MCF 10A (cell line): ENCODE data around the gene PKDCC. TPM values are rescaled to one million over a fixed set of nuclear protein-coding genes. Genes with fewer than 3 reads are reported as not detected.

Experiments used
- BruUV-seq: library from RNA; stranded (reverse); fragments of 400-500 nt; replicated peaks from 2 replicates; lab custom pipeline; 2021; lab: Mats Ljungman, UMichigan
- CTCF ChIA-PET: fragments of 300-600 bp; sonication (Branson Sonifier 250); formaldehyde crosslinking; extraction: SDS; loops from one replicate; lab custom pipeline; 2021; ENCODE audit warnings: antibody characterized with exemption, inconsistent platforms; lab: Yijun Ruan, JAX
- POLR2A ChIA-PET: fragments of 300-600, 350-650 bp; sonication (Branson Sonifier 250); formaldehyde crosslinking; extraction: SDS; loops from one replicate; lab custom pipeline; 2020; ENCODE audit warnings: antibody characterized with exemption, inconsistent platforms; lab: Yijun Ruan, JAX
- DNase-seq: peaks from one replicate; pipeline ENCODE4 v3.0.0-alpha.2; 2018; ENCODE audit not compliant: unreplicated experiment
- H3K27ac Mint-ChIP-seq: one replicate; pipeline ENCODE4 v1.8.0; 2022; ENCODE audit warnings: mild to moderate bottlenecking, low read depth, mixed read lengths; ENCODE audit not compliant: unreplicated experiment
- H3K27me3 Mint-ChIP-seq: one replicate; pipeline ENCODE4 v1.8.0; 2022; ENCODE audit warnings: mixed read lengths; ENCODE audit not compliant: insufficient read depth, unreplicated experiment
- H3K36me3 Mint-ChIP-seq: one replicate; pipeline ENCODE4 v1.8.0; 2022; ENCODE audit warnings: mild to moderate bottlenecking, moderate library complexity, mixed read lengths; ENCODE audit not compliant: insufficient read depth, unreplicated experiment
- H3K4me1 Mint-ChIP-seq: one replicate; pipeline ENCODE4 v1.8.0; 2022; ENCODE audit warnings: mixed read lengths; ENCODE audit not compliant: insufficient read depth, unreplicated experiment
- H3K4me3 Mint-ChIP-seq: one replicate; pipeline ENCODE4 v1.8.0; 2022; ENCODE audit warnings: mild to moderate bottlenecking, moderate library complexity, mixed read lengths; ENCODE audit not compliant: unreplicated experiment
- H3K9me3 Mint-ChIP-seq: one replicate; pipeline ENCODE4 v1.8.0; 2022; ENCODE audit warnings: mixed read lengths; ENCODE audit not compliant: unreplicated experiment
- CTCF ChIP-seq: fragments of 200-600 bp; IDR thresholded peaks from one replicate; pipeline ENCODE4 v1.8.0; 2022; ENCODE audit warnings: antibody characterized with exemption, mild to moderate bottlenecking; ENCODE audit not compliant: unreplicated experiment
- intact Hi-C: fragments of 100-400 bp; cut with micrococcal nuclease; formaldehyde crosslinking; loops from 2 replicates; pipeline ENCODE4 v1.14.1; 2022
- total RNA-seq: library from RNA; stranded (reverse); gene quantifications from 2 replicates; pipeline ENCODE4 v1.2.3, GENCODE V29; 2022

PKDCC gene
- total RNA-seq, 1 experiment from 2014 or later, result 0.49 TPM

GRCh38 chr2:42035241-42035640, 12.6 kb upstream of the PKDCC start:
- Mint-ChIP-seq H3K27me3 (no peaks in the 10 kb centered on the region), H3K27ac (no peak overlapping the region), H3K4me3 (no peak overlapping the region), H3K36me3 (no peaks in the 10 kb centered on the region), H3K4me1 (no peaks in the 10 kb centered on the region), H3K9me3 (no peaks in the 10 kb centered on the region)
- intact Hi-C loops, result no loop called here
- ChIA-PET POLR2A (no interaction called here), CTCF (interaction anchor here (0.6 to 0.9 kb wide), 3 partner anchors 100 to 343 kb away, joined by 3 to 4 read pairs (median 3); no protein-coding TSS in a partner anchor)
- no TSS peak for BruUV-seq
- DNase-seq, result no peak
- no peak for TF ChIP-seq CTCF

DNA sequence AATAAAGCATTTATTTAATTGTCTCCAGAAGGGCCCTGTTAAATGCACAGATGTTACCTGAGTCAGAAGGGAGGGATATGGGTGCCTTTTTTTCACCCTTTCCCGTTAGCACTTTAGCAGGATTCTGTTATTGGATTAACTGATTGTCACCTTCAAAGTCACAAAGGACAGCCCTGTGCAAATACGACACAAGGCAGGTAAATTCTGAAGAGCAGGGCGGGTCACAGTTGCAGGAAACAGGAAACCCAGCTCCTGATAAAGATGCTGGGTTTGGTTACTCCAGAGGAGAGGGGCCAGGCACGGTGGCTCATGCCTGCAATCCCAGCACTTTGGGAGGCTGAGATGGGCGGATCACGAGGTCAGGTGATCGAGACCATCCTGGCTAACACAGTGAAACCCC, 11.4 kb upstream of the PKDCC start:
- CTCF ChIA-PET, result no interaction called here
- no peak for DNase-seq
- H3K27ac Mint-ChIP-seq, result no peak overlapping the region
- H3K9me3 Mint-ChIP-seq, result no peaks in the 10 kb centered on the region
- H3K4me3 Mint-ChIP-seq, result no peak overlapping the region
- BruUV-seq, result no TSS peak
- no peak for TF ChIP-seq CTCF
- POLR2A ChIA-PET, result no interaction called here
- H3K27me3 Mint-ChIP-seq, result peaks cover 2% of the 10 kb centered on the region
- no peaks in the 10 kb centered on the region for H3K4me1 Mint-ChIP-seq
- no peaks in the 10 kb centered on the region for H3K36me3 Mint-ChIP-seq
- intact Hi-C loops, result no loop called here

DNA sequence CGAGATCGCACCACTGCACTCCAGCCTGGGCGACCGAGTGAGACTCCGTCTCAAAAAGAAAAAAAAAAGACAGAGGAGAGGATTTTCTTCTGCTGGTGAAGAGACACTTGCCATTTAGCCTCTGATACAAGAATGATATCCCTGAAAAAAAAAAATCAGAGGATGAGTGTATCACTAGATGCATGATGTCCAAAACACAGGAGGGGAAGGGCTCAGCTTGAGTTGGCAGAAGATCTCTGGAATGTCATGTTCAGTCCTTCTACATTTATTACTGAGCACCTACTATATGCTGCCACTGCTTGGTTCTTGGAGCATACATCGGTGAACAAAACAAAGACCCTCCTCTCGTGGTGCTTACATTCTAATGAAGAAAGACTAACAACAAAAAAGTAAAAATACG, 10.9 kb upstream of the PKDCC start:
- no peak for DNase-seq
- no peak overlapping the region for H3K4me3 Mint-ChIP-seq
- intact Hi-C loops, result no loop called here
- H3K27me3 Mint-ChIP-seq, result peaks cover 7% of the 10 kb centered on the region
- H3K27ac Mint-ChIP-seq, result no peak overlapping the region
- TF ChIP-seq CTCF, result no peak
- no TSS peak for BruUV-seq
- POLR2A ChIA-PET, result no interaction called here
- no peaks in the 10 kb centered on the region for H3K36me3 Mint-ChIP-seq
- H3K4me1 Mint-ChIP-seq, result no peaks in the 10 kb centered on the region
- H3K9me3 Mint-ChIP-seq, result no peaks in the 10 kb centered on the region
- CTCF ChIA-PET, result no interaction called here

DNA sequence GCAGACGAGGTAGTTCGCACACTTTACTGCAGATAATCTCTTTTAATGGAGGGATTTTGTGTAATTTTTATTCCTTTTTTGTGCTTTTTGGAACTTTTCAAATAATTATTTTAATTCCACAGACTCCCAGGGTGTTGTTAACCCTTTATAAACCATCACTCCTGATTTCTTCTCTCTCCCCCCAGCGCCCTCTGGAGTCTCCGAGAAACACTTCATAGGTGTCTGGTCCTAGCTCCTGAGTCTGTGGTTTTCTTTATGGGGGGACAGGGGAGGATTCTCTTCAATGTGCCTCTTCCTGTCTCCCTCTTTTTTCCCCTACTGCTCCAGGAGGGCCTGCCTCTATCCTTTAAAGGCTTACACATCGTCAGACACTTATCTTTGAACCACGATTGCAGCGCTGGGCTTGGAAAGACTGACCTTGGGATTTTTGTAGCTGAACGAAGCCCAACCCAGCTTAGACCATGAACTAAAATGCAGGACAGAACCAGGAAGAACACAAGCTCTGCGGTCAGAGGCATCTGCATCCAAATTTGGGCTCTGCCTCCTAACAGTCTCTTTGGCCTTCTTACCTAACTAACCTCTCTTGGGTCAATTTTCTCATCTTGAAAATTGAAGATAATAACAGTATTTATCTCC, 7.1 kb upstream of the PKDCC start:
- H3K27me3 Mint-ChIP-seq, result peaks cover 38% of the 10 kb centered on the region
- ChIA-PET POLR2A (no interaction called here), CTCF (interaction anchor here (0.5 kb wide), 1 partner anchor 1599 kb away, joined by 4 read pairs; no protein-coding TSS in a partner anchor)
- intact Hi-C loops, result no loop called here
- H3K9me3 Mint-ChIP-seq, result no peaks in the 10 kb centered on the region
- no peak for TF ChIP-seq CTCF
- no peaks in the 10 kb centered on the region for H3K4me1 Mint-ChIP-seq
- no peak overlapping the region for H3K27ac Mint-ChIP-seq
- BruUV-seq, result no TSS peak
- H3K36me3 Mint-ChIP-seq, result no peaks in the 10 kb centered on the region
- no peak for DNase-seq
- H3K4me3 Mint-ChIP-seq, result no peak overlapping the region
